HepG2 (cell line): ENCODE measurements around the gene ZCCHC24. TPM values are rescaled to one million over a fixed set of nuclear protein-coding genes. Genes with fewer than 3 reads are reported as not detected.

Experiments
- AGO1 ChIP-seq: fragments of 200-400 bp; formaldehyde crosslinking; IDR thresholded peaks from 2 replicates; pipeline ENCODE4 v1.6.1; 2017; ENCODE audit warnings: mild to moderate bottlenecking, low read depth, low read length, moderate library complexity; ENCODE audit not compliant: poor library complexity, severe bottlenecking
- ARHGAP35 ChIP-seq: sonication (generic); formaldehyde crosslinking; IDR thresholded peaks from 2 replicates; pipeline ENCODE4 v1.9.0; 2022; ENCODE audit warnings: mild to moderate bottlenecking, inconsistent platforms, moderate library complexity, missing genetic modification reagents, borderline replicate concordance
- ATF3 ChIP-seq: sonication (generic); formaldehyde crosslinking; IDR thresholded peaks from 2 replicates; pipeline ENCODE4 v1.4.0; 2020; ENCODE audit warnings: missing genetic modification reagents
- E2F5 ChIP-seq: sonication (generic); formaldehyde crosslinking; conservative IDR thresholded peaks from 2 replicates; pipeline ENCODE4 v1.4.0; 2020; ENCODE audit warnings: missing genetic modification reagents
- HIVEP1 ChIP-seq: sonication (generic); formaldehyde crosslinking; IDR thresholded peaks from 2 replicates; pipeline ENCODE4 v1.4.0; 2020; ENCODE audit warnings: mild to moderate bottlenecking, missing genetic modification reagents
- MAFF ChIP-seq: IDR thresholded peaks from 2 replicates; pipeline ENCODE4 v1.6.1; 2011; ENCODE audit warnings: low read depth, low read length, improper control_type of control experiment
- RBM39 ChIP-seq: fragments of 200-400 bp; formaldehyde crosslinking; IDR thresholded peaks from one replicate; pipeline ENCODE4 v1.6.1; 2018; ENCODE audit warnings: antibody characterized with exemption, mild to moderate bottlenecking, low read depth, low read length; ENCODE audit not compliant: poor library complexity, severe bottlenecking
- SMAD1 ChIP-seq: sonication (generic); formaldehyde crosslinking; IDR thresholded peaks from 2 replicates; pipeline ENCODE4 v1.4.0; 2020; ENCODE audit warnings: missing genetic modification reagents, low read depth, mild to moderate bottlenecking, borderline replicate concordance
- SMAD9 ChIP-seq: sonication (generic); formaldehyde crosslinking; IDR thresholded peaks from 2 replicates; pipeline ENCODE4 v1.5.1; 2020; ENCODE audit warnings: mild to moderate bottlenecking, missing genetic modification reagents
- SP140L ChIP-seq: sonication (generic); formaldehyde crosslinking; IDR thresholded peaks from 2 replicates; pipeline ENCODE4 v1.4.0; 2020; ENCODE audit warnings: missing genetic modification reagents, borderline replicate concordance
- SRY ChIP-seq: sonication (generic); formaldehyde crosslinking; IDR thresholded peaks from 2 replicates; pipeline ENCODE4 v1.8.0; 2022; ENCODE audit warnings: mild to moderate bottlenecking, missing genetic modification reagents
- ZNF101 ChIP-seq: sonication (generic); formaldehyde crosslinking; IDR thresholded peaks from 2 replicates; pipeline ENCODE4 v1.4.0; 2020; ENCODE audit warnings: mild to moderate bottlenecking, low read depth, missing genetic modification reagents, borderline replicate concordance
- ZNF224 ChIP-seq: sonication (generic); formaldehyde crosslinking; IDR thresholded peaks from 2 replicates; pipeline ENCODE4 v1.5.0; 2020; ENCODE audit warnings: mild to moderate bottlenecking, missing genetic modification reagents
- ZNF24 ChIP-seq: fragments of 450-650 bp; IDR thresholded peaks from 2 replicates; pipeline ENCODE4 v1.6.1; 2017; ENCODE audit warnings: antibody characterized with exemption, mild to moderate bottlenecking
- ZNF276 ChIP-seq: sonication (generic); formaldehyde crosslinking; IDR thresholded peaks from 2 replicates; pipeline ENCODE4 v1.4.0; 2020; ENCODE audit warnings: mild to moderate bottlenecking, low read depth, missing genetic modification reagents
- ZNF331 ChIP-seq: sonication (generic); formaldehyde crosslinking; IDR thresholded peaks from 2 replicates; pipeline ENCODE4 v1.4.0; 2020; ENCODE audit warnings: missing genetic modification reagents
- ZNF501 ChIP-seq: sonication (generic); formaldehyde crosslinking; IDR thresholded peaks from 2 replicates; pipeline ENCODE4 v1.5.1; 2020; ENCODE audit warnings: mild to moderate bottlenecking, moderate library complexity, missing genetic modification reagents
- ZNF607 ChIP-seq: sonication (generic); formaldehyde crosslinking; IDR thresholded peaks from 2 replicates; pipeline ENCODE4 v1.5.1; 2020; ENCODE audit warnings: missing genetic modification reagents, mild to moderate bottlenecking, borderline replicate concordance
- ZNF652 ChIP-seq: IDR thresholded peaks from 2 replicates; pipeline ENCODE4 v1.6.1; 2016; ENCODE audit warnings: low read depth, borderline replicate concordance
- ZNF816 ChIP-seq: sonication (generic); formaldehyde crosslinking; IDR thresholded peaks from 2 replicates; pipeline ENCODE4 v1.8.0; 2022; ENCODE audit warnings: missing genetic modification reagents, mild to moderate bottlenecking, borderline replicate concordance
- ZSCAN9 ChIP-seq: IDR thresholded peaks from 2 replicates; pipeline ENCODE4 v1.6.1; 2016; ENCODE audit warnings: borderline replicate concordance
- polyA plus RNA-seq, 8 experiments: library from polyadenylated mRNA; depleted of rRNA in 3 of 8; stranded (reverse) in 7 of 8; unstranded in 1 of 8; fragments of >200 nt; fragmentation: Illumina TruSeq in 4 of 8; extraction: Trizol in 4 of 8; gene quantifications; 2 replicates each; pipeline versions ENCODE4 v1.2.1 to v1.2.3, GENCODE V29; 2011 to 2016; ENCODE audit warnings: low read depth in 4 of 8, missing spikeins in 1 of 8, mixed read lengths in 1 of 8; ENCODE audit not compliant: insufficient read depth in 1 of 8
- total RNA-seq, 5 experiments: library from RNA; depleted of rRNA; stranded (reverse); fragments of >200 nt; fragmentation: Illumina TruSeq; extraction: Trizol; gene quantifications; 2 replicates each; pipeline ENCODE4 v1.2.3, GENCODE V29; 2016; ENCODE audit warnings: low read depth in 1 of 5
- TF ChIP-seq, protein P1 (sequence below): sonication (generic); formaldehyde crosslinking; IDR thresholded peaks from 2 replicates; pipeline ENCODE4 v1.4.0; 2020; ENCODE audit warnings: missing genetic modification reagents, borderline replicate concordance
- TF ChIP-seq, protein P2 (sequence below): sonication (generic); formaldehyde crosslinking; IDR thresholded peaks from 2 replicates; pipeline ENCODE4 v1.4.0; 2020; ENCODE audit warnings: missing genetic modification reagents
- TF ChIP-seq, protein P3 (sequence below): sonication (generic); formaldehyde crosslinking; IDR thresholded peaks from 2 replicates; pipeline ENCODE4 v1.5.0; 2020; ENCODE audit warnings: mild to moderate bottlenecking, low read depth, missing genetic modification reagents, borderline replicate concordance

ZCCHC24 gene
- total and polyA plus RNA-seq, 2 of the 13 experiments (the other 11 are each of a cell fraction or from before 2014, with no cell fraction given): 3.1 to 7.9 TPM

GRCh38 chr10:79358811-79359210 lies 86.6 kb downstream of the ZCCHC24 start (continued):
- TF ChIP-seq, protein P1, sequence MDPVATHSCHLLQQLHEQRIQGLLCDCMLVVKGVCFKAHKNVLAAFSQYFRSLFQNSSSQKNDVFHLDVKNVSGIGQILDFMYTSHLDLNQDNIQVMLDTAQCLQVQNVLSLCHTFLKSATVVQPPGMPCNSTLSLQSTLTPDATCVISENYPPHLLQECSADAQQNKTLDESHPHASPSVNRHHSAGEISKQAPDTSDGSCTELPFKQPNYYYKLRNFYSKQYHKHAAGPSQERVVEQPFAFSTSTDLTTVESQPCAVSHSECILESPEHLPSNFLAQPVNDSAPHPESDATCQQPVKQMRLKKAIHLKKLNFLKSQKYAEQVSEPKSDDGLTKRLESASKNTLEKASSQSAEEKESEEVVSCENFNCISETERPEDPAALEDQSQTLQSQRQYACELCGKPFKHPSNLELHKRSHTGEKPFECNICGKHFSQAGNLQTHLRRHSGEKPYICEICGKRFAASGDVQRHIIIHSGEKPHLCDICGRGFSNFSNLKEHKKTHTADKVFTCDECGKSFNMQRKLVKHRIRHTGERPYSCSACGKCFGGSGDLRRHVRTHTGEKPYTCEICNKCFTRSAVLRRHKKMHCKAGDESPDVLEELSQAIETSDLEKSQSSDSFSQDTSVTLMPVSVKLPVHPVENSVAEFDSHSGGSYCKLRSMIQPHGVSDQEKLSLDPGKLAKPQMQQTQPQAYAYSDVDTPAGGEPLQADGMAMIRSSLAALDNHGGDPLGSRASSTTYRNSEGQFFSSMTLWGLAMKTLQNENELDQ (CRISPR knock-in tag): no peak
- no peak for TF ChIP-seq ZNF607
- TF ChIP-seq ZNF24: no peak
- no peak for TF ChIP-seq SMAD1 (CRISPR knock-in tag)
- TF ChIP-seq ZNF331 (CRISPR knock-in tag): peak; percentile 71; the same call in 1 of the 2 replicates
- no peak for TF ChIP-seq E2F5 (CRISPR knock-in tag)
- TF ChIP-seq ZNF652 (CRISPR knock-in tag): no peak
- TF ChIP-seq ARHGAP35 (CRISPR knock-in tag): no peak
- no peak for TF ChIP-seq ZNF816 (CRISPR knock-in tag)
- no peak for TF ChIP-seq RBM39
- TF ChIP-seq SP140L (CRISPR knock-in tag): no peak
- no peak for TF ChIP-seq ATF3 (CRISPR knock-in tag)
- no peak for TF ChIP-seq MAFF
- TF ChIP-seq HIVEP1 (CRISPR knock-in tag): no peak
- no peak for TF ChIP-seq ZNF224
- TF ChIP-seq, protein P2, sequence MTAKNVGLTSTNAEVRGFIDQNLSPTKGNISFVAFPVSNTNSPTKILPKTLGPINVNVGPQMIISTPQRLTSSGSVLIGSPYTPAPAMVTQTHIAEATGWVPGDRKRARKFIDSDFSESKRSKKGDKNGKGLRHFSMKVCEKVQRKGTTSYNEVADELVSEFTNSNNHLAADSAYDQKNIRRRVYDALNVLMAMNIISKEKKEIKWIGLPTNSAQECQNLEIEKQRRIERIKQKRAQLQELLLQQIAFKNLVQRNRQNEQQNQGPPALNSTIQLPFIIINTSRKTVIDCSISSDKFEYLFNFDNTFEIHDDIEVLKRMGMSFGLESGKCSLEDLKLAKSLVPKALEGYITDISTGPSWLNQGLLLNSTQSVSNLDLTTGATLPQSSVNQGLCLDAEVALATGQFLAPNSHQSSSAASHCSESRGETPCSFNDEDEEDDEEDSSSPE (CRISPR knock-in tag): 0 out of 2 replicates have a peak, but pooled peaks have one; percentile 30
- no peak for TF ChIP-seq ZNF101
- TF ChIP-seq ZSCAN9: no peak; the same call in 1 of the 2 replicates
- no peak for TF ChIP-seq ZNF501
- no peak for TF ChIP-seq ZNF276 (CRISPR knock-in tag)
- no peak for TF ChIP-seq AGO1
- TF ChIP-seq, protein P3, sequence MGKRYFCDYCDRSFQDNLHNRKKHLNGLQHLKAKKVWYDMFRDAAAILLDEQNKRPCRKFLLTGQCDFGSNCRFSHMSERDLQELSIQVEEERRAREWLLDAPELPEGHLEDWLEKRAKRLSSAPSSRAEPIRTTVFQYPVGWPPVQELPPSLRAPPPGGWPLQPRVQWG (CRISPR knock-in tag): no peak
- no peak for TF ChIP-seq SMAD9
- no peak for TF ChIP-seq SRY (CRISPR knock-in tag)
